DMS79 (cell line): ENCODE measurements around the gene CPM.

Experiments
- DNase-seq: peaks from one replicate; lab custom pipeline; 2025; lab: John Stamatoyannopoulos, UW

Gene CPM

GRCh38 chr12:68932961-68933893 lies at the start of gene CPM:
TSS of gene CPM (minus strand) at chr12:68933171. CDS start at chr12:68932837, 334 bp downstream.
- no peak for DNase-seq

GRCh38 chr12:68981516-68981915 lies 48.5 kb upstream of the CPM start:
- DNase-seq: no peak

GRCh38 chr12:68980476-68981212 lies 47.7 kb upstream of the CPM start:
- DNase-seq: no peak

GRCh38 chr12:68978678-68979077 lies 45.7 kb upstream of the CPM start:
- DNase-seq: no peak

GRCh38 chr12:68977909-68978610 lies 45.1 kb upstream of the CPM start:
- no peak for DNase-seq

GRCh38 chr12:68977335-68977734 lies 44.4 kb upstream of the CPM start:
- DNase-seq: no peak

- no peak for DNase-seq
These were observed 43.4 kb upstream of the CPM start for GRCh38 chr12:68976395-68976841.

- no peak for DNase-seq
These were observed 42.8 kb upstream of the CPM start for GRCh38 chr12:68975811-68976210.

- DNase-seq: no peak
These were observed 39.6 kb upstream of the CPM start for GRCh38 chr12:68972595-68972994.

GRCh38 chr12:68971404-68971803 lies 38.4 kb upstream of the CPM start:
- DNase-seq: no peak

- DNase-seq: no peak
These were observed 38.0 kb upstream of the CPM start for GRCh38 chr12:68970951-68971350.

- no peak for DNase-seq
These were observed 37.3 kb upstream of the CPM start for GRCh38 chr12:68970306-68970705.

GRCh38 chr12:68967046-68967445 lies 34.1 kb upstream of the CPM start:
- no peak for DNase-seq

GRCh38 chr12:68963856-68964745 lies 31.1 kb upstream of the CPM start:
- DNase-seq: no peak

GRCh38 chr12:68962877-68963855 lies 30.2 kb upstream of the CPM start:
- DNase-seq: no peak

GRCh38 chr12:68959891-68960464 lies 27.0 kb upstream of the CPM start:
- no peak for DNase-seq

- DNase-seq: no peak
These were observed 26.3 kb upstream of the CPM start for GRCh38 chr12:68959143-68959858.

GRCh38 chr12:68958322-68958721 lies 25.4 kb upstream of the CPM start:
- DNase-seq: no peak

GRCh38 chr12:68957273-68957672 lies 24.3 kb upstream of the CPM start:
- no peak for DNase-seq
